Activated naive CD4-positive, alpha-beta T cell treated with anti-CD3 and anti-CD28 coated beads, Interleukin-2, amount 50 U/mL, for 16 hours (primary cell): ENCODE measurements around the gene OR2V2.
"Not testable (repeated sequence)": the region's sequence is repeated elsewhere in the genome, so short reads cannot be mapped to it uniquely, and the experiment has no call there.

Source experiments
- DNase-seq: peaks from one replicate; pipeline ENCODE4 v3.0.0-alpha.2; 2020

OR2V2 gene

GRCh38 chr5:181118369-181118768, 29.0 kb upstream of the OR2V2 start:
- no peak for DNase-seq

GRCh38 chr5:181119105-181119504, 28.3 kb upstream of the OR2V2 start:
- no peak for DNase-seq

- no peak for DNase-seq
Observed at GRCh38 chr5:181120306-181120705, 27.1 kb upstream of the OR2V2 start.

- DNase-seq, result no peak
Observed at GRCh38 chr5:181120761-181121160, 26.6 kb upstream of the OR2V2 start.

GRCh38 chr5:181121675-181122561, 25.5 kb upstream of the OR2V2 start:
- DNase-seq, result no peak

GRCh38 chr5:181124526-181124925, 22.9 kb upstream of the OR2V2 start:
- no peak for DNase-seq

- DNase-seq, result no peak
Observed at GRCh38 chr5:181126841-181127240, 20.5 kb upstream of the OR2V2 start.

GRCh38 chr5:181127456-181127855, 19.9 kb upstream of the OR2V2 start:
- no peak for DNase-seq

- DNase-seq, result no peak
Observed at GRCh38 chr5:181127907-181128626, 19.3 kb upstream of the OR2V2 start.

- no peak for DNase-seq
Observed at GRCh38 chr5:181129601-181130000, 17.8 kb upstream of the OR2V2 start.

GRCh38 chr5:181130081-181130480, 17.3 kb upstream of the OR2V2 start:
- DNase-seq, result not testable (repeated sequence)

- no peak for DNase-seq
Observed at GRCh38 chr5:181130832-181131496, 16.4 kb upstream of the OR2V2 start, which contains the start of gene OR2V1. Gene OR2V1 (minus strand): TSS chr5:181131169. CDS start chr5:181125304, 5,865 bp downstream.

- no peak for DNase-seq
Observed at GRCh38 chr5:181131514-181131913, 15.9 kb upstream of the OR2V2 start.

GRCh38 chr5:181133083-181133482, 14.3 kb upstream of the OR2V2 start:
- DNase-seq, result no peak

GRCh38 chr5:181133610-181134231, 13.7 kb upstream of the OR2V2 start:
- no peak for DNase-seq

GRCh38 chr5:181134259-181134658, 13.1 kb upstream of the OR2V2 start:
- no peak for DNase-seq

GRCh38 chr5:181136361-181136955, 10.9 kb upstream of the OR2V2 start:
- DNase-seq, result no peak

GRCh38 chr5:181138258-181138657, 9.1 kb upstream of the OR2V2 start:
- no peak for DNase-seq

GRCh38 chr5:181140766-181141165, 6.6 kb upstream of the OR2V2 start:
- DNase-seq, result no peak

GRCh38 chr5:181142054-181142453, 5.3 kb upstream of the OR2V2 start:
- no peak for DNase-seq

GRCh38 chr5:181145133-181145532, 2.3 kb upstream of the OR2V2 start:
- no peak for DNase-seq

GRCh38 chr5:181149355-181149754, 2.0 kb downstream of the OR2V2 start:
- DNase-seq, result no peak
